Upper lobe of right lung (tissue), 1 donor: ENCODE data around the gene RAET1E. TPM values are rescaled to one million over a fixed set of nuclear protein-coding genes. Genes with fewer than 3 reads are reported as not detected.
"Not testable (repeated sequence)": the region's sequence is repeated elsewhere in the genome, so short reads cannot be mapped to it uniquely, and the experiment has no call there.

ENCODE experiments used
- ATAC-seq: fragments of 200-7000 bp; cut with Tn5 transposase; one replicate; pipeline ENCODE4 v1.9.1; 2020; ENCODE audit warnings: mild to moderate bottlenecking, moderate library complexity
- DNase-seq: peaks from one replicate; pipeline ENCODE4 v3.0.0-alpha.2; 2020
- H3K27ac ChIP-seq: fragments of 200-600 bp; one replicate; pipeline ENCODE4 v1.8.0; 2022
- H3K27me3 ChIP-seq: fragments of 200-600 bp; one replicate; pipeline ENCODE4 v1.8.0; 2022; ENCODE audit warnings: mild to moderate bottlenecking
- H3K36me3 ChIP-seq: fragments of 200-600 bp; one replicate; pipeline ENCODE4 v1.8.0; 2022
- H3K4me1 ChIP-seq: fragments of 200-600 bp; one replicate; pipeline ENCODE4 v1.8.0; 2022
- H3K4me3 ChIP-seq: fragments of 200-600 bp; one replicate; pipeline ENCODE4 v1.8.0; 2022; ENCODE audit warnings: mild to moderate bottlenecking
- H3K9me3 ChIP-seq: fragments of 200-600 bp; one replicate; pipeline ENCODE4 v1.8.0; 2022
- CTCF ChIP-seq: fragments of 200-600 bp; IDR thresholded peaks from one replicate; pipeline ENCODE4 v1.8.0; 2022; ENCODE audit warnings: antibody characterized with exemption
- intact Hi-C: fragments of 100-400 bp; cut with DNase I; formaldehyde crosslinking; loops from one replicate; pipeline ENCODE4 v1.11.0; 2022
- long read RNA-seq: library from polyadenylated mRNA; unstranded; transcript quantifications from one replicate; pipeline ENCODE4 v2.0.0, GENCODE V29; 2021
- total RNA-seq: library from RNA; stranded (reverse); fragmentation: NEBNext Ultra II Directional; extraction: Animal tissue kit (Norgen Biotek cat#: 25700); gene quantifications from one replicate; pipeline ENCODE4 v1.2.1, GENCODE V29; 2021
- donor health status: DM: no; HTN: yes; CAD: no; lungs with severe emphysema.

The RAET1E gene
- total RNA-seq: 0.96 TPM
- long read RNA-seq: 0 reads

GRCh38 chr6:149897855-149898744 lies at the start of gene RAET1E:
TSS of gene RAET1E (minus strand) at chr6:149898113. CDS start at chr6:149890901, 7,212 bp downstream.
- ATAC-seq (peak; percentile 27), DNase-seq (peak; percentile 40)
- H3K4me1 ChIP-seq: peaks cover 30% of the 10 kb centered on the region
- H3K27me3 ChIP-seq: no peaks in the 10 kb centered on the region
- TF ChIP-seq CTCF: no peak
- intact Hi-C loops: no loop called here
- H3K4me3 ChIP-seq: peak within 1 kb of the TSS; percentile 11
- no peaks in the 10 kb centered on the region for H3K36me3 ChIP-seq
- no peaks in the 10 kb centered on the region for H3K9me3 ChIP-seq
- H3K27ac ChIP-seq: peak within 1 kb of the TSS; percentile 72

GRCh38 chr6:149947533-149947932 lies 49.6 kb upstream of the RAET1E start:
- ATAC-seq, H3K4me3 ChIP-seq, H3K27ac ChIP-seq, intact Hi-C loops, H3K36me3 ChIP-seq, H3K4me1 ChIP-seq, H3K9me3 ChIP-seq, DNase-seq: not testable (repeated sequence)
- peaks cover 23% of the 10 kb centered on the region for H3K27me3 ChIP-seq

- ATAC-seq, H3K9me3 ChIP-seq, H3K27ac ChIP-seq, H3K36me3 ChIP-seq, intact Hi-C loops, DNase-seq, H3K4me1 ChIP-seq, H3K4me3 ChIP-seq: not testable (repeated sequence)
- peaks cover 19% of the 10 kb centered on the region for H3K27me3 ChIP-seq
Measured at GRCh38 chr6:149946631-149947030, 48.7 kb upstream of the RAET1E start.

GRCh38 chr6:149945276-149945675 lies 47.4 kb upstream of the RAET1E start:
- H3K36me3 ChIP-seq, ATAC-seq, H3K9me3 ChIP-seq, H3K27ac ChIP-seq, intact Hi-C loops, H3K4me3 ChIP-seq, DNase-seq: not testable (repeated sequence)
- Histone ChIP-seq H3K4me1 (peaks cover 11% of the 10 kb centered on the region), H3K27me3 (peaks cover 18% of the 10 kb centered on the region)

GRCh38 chr6:149943321-149943720 lies 45.4 kb upstream of the RAET1E start:
- H3K27ac ChIP-seq, intact Hi-C loops, H3K36me3 ChIP-seq, ATAC-seq, H3K4me3 ChIP-seq, H3K9me3 ChIP-seq, DNase-seq: not testable (repeated sequence)
- peaks cover 20% of the 10 kb centered on the region for H3K4me1 ChIP-seq
- peaks cover 38% of the 10 kb centered on the region for H3K27me3 ChIP-seq

- Histone ChIP-seq H3K4me3 (peak overlapping the region; percentile 60), H3K27me3 (peaks cover 45% of the 10 kb centered on the region), H3K9me3 (no peaks in the 10 kb centered on the region), H3K36me3 (no peaks in the 10 kb centered on the region), H3K27ac (no peak overlapping the region), H3K4me1 (peaks cover 23% of the 10 kb centered on the region)
- intact Hi-C loops: no loop called here
- TF ChIP-seq CTCF: no peak
- ATAC-seq: no peak
- no peak for DNase-seq
Measured at GRCh38 chr6:149942461-149942829, 44.5 kb upstream of the RAET1E start.

GRCh38 chr6:149941583-149942460 lies 43.9 kb upstream of the RAET1E start, which contains the start of gene ULBP2:
TSS of gene ULBP2 (plus strand) at chr6:149942014. CDS start at chr6:149942073, 59 bp downstream.
- H3K4me3 ChIP-seq: peak within 1 kb of the TSS; percentile 60
- ATAC-seq: peak; percentile 93
- peaks cover 23% of the 10 kb centered on the region for H3K4me1 ChIP-seq
- DNase-seq: peak; percentile 90
- H3K9me3 ChIP-seq: no peaks in the 10 kb centered on the region
- peaks cover 51% of the 10 kb centered on the region for H3K27me3 ChIP-seq
- H3K27ac ChIP-seq: peak within 1 kb of the TSS; percentile 19
- intact Hi-C loops: no loop called here
- TF ChIP-seq CTCF: no peak
- H3K36me3 ChIP-seq: no peaks in the 10 kb centered on the region
